ELR (cell line): ENCODE data around the gene CDKN1B.
A peak's percentile ranks its signal among the peaks of the same experiment; 100 is the strongest.

ENCODE experiments used
- DNase-seq: peaks from one replicate; pipeline ENCODE4 v3.0.0-alpha.2; 2015; ENCODE audit warnings: low read depth

Gene CDKN1B

DNA sequence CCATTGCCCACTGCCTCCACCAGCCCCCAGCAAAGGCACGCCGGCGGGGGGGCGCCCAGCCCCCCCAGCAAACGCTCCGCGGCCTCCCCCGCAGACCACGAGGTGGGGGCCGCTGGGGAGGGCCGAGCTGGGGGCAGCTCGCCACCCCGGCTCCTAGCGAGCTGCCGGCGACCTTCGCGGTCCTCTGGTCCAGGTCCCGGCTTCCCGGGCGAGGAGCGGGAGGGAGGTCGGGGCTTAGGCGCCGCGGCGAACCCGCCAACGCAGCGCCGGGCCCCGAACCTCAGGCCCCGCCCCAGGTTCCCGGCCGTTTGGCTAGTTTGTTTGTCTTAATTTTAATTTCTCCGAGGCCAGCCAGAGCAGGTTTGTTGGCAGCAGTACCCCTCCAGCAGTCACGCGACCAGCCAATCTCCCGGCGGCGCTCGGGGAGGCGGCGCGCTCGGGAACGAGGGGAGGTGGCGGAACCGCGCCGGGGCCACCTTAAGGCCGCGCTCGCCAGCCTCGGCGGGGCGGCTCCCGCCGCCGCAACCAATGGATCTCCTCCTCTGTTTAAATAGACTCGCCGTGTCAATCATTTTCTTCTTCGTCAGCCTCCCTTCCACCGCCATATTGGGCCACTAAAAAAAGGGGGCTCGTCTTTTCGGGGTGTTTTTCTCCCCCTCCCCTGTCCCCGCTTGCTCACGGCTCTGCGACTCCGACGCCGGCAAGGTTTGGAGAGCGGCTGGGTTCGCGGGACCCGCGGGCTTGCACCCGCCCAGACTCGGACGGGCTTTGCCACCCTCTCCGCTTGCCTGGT lies at the start of gene CDKN1B:
Gene CDKN1B, plus strand, starts transcription at position 576 of the 793 bp plus-strand sequence. CDS start 472 bp downstream, outside the sequence.
- peak; percentile 92 for DNase-seq

DNA sequence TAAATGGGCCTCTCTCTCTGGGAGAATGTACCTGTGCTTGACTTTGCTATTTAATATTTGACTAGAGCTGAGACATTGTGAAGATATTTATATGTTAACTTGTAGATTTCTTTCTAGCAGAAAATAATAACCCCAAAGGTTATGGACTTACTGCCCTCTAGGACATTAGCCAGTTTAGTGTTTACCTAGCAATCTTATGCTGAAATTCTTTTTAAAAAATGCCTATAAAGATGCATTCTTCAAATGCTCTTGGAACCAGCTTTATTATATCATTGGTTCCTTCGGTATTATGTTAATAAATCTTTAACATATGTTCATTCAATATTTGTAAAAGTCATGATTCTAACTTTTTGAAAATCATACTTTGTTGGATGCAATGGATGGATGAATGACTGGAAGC lies 49.2 kb upstream of the CDKN1B start:
- DNase-seq, result no peak

DNA sequence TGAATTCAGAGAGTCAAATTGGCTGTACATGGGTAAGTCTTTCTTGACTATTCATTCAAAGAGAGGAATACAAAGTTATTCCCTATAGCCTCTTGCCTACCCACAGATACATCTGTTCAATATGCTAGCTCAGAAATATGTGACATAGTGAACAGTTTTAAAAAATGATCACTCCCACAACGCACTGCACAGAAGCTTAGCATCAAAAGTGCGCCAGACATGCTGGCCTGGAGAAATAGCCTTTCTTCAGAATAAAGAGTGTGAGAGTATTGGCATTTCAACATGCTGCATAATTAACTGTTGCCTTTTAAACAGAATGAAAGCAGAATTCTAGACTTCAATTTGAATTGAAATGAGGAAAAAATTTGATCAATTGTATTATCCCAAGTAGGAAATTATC lies 48.1 kb upstream of the CDKN1B start:
- DNase-seq, result no peak

DNA sequence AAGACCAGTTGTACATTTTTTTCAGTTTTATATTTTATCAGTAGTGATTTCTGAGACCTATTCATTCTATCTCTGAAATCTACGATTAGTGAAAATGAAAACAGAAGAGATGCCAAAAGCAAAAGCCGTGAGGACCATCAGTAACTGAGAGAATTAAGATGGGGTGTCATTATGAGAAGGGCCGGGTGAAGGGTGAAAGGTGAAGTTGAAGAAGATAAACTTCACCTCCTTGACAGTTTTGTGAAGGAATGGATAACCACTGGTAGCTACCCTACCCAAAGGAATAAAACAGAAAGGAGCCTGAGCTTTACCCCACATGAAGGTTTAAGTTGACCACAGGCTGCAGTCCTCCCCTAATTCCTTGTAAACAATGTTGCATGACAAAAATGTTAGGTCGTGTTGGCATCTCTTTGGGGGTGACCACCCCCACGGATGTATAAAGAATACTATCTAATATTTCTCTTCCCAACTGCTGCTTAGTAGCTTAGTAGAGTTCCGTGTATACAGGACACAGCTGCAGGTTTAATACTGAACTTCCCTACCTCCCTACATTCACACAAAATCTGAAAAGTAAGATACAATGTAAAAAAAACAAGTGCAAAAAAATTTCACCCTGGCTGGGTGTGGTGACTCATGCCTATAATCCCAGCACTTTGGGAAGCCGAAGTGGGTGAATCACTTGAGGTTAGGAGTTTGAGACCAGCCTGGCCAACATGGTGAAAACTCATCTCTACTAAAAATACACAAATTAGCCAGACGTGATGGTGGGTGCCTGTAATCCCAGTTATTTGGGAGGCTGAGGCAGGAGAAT lies 45.1 kb upstream of the CDKN1B start:
- peak; percentile 84 for DNase-seq

DNA sequence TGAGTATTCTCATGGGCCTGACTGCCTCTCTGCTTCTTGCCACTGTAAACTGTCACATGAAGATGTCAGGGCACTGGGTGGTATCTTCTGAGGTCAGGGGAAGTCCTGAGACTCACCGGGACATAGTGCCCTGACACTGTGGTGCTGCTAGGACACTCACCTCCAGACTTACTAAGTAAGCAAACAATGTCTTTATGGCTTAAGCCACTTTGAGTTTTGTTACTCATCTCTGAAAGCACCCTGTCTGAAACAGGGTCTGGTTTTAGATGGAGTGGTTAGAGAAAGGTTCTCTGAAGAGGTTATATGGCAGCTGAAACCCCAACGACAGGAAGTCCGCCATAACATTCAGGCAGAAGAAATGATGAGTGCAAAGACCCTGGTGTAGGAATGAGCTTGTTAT lies 43.9 kb upstream of the CDKN1B start:
- DNase-seq, result peak; percentile 14

DNA sequence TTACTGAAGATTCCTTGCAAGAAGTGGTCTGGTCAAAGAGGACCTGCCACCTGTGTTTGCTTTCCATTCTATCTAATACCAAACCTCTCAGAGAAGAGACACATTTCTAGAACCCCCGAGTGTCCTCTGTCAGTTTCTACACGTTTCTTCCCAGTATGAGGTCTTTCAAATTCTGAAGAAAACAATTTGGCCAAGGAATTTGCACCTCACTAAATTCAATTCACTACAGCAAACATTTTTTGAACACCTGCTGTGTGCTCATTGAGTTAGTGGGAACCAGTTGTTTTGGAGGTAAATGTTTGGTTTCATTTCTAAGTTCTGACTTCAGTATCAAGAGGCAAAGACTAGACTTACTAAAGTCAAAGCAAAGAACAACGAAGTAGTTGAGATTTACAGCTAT lies 40.6 kb upstream of the CDKN1B start:
- DNase-seq, result no peak

DNA sequence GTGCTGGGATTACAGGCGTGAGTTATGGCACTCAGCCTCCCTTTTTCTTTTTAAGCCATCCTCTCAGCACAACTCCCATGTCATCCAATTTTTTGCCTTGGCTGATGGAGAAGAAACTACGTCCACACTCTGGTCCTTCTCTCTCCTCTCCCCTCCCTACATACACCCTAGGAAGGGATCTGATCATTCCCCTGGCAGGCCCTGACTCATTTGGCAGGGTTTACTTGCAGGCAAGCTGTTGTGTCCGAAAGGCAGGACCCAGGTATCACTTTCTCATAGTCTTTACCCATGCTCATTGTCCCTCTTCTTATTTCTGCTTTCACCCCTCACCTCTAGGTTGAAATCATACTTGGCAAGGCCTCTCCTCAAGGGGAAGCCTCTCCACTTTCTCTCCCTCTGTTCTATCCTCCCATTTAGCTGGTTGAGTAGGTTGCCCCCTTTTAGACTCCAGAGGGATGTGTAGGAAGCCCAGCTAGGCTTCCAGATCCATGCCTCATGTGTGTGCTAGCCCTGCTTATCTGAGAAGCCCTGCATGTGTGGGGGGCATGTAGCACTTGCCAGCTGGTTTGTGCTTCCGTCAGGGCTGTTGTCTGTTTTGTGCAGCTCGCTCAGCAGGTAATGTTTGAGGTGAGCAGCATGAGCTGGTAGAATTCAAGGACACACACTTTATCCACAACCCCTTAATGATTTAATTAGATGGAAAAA lies 36.0 kb upstream of the CDKN1B start:
- DNase-seq, result no peak

DNA sequence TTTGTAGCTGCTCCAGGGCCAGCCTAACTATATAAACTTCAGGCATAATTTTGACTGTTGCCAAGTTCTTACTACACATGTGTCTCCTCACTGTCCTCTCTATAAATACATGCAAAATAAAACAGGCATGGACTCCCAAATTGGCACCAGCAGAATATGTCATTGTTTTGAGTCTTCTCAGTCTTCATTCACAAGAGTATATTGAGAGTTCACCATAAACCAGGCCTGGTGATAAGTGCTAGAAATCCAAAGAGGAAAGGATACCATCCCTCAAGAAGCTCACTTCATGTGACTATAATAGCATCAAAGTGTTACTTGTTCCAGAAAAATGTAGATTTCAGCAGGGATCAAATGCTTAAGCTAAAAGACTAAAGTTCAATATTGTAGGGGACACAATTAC lies 34.9 kb upstream of the CDKN1B start:
- DNase-seq, result no peak

DNA sequence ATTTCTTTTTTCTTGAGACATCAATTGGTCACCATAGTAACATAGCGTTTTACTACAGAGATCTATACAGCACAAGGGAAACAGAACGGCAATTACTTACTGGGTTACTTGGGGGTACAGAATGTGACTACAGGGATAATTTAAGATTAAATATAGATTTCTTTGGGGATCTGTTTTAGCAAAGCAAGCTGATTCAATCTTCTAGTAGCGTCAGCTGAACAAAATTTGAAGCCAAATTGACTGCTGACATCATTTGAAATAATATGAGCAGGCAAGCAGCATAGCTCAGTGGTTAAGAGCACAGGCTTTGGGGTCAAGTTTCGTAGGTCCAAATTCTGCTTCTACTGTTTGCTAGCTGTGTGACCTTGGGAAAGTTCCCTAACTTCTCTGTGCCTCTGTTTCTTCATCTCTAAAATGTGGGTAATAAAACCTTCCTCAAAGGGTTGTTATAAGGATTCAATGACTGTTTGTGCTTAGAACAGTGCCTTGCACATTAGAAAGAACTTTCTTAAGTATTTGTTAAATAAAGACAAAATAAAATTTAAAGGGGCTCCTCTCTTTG lies 34.0 kb upstream of the CDKN1B start:
- no peak for DNase-seq

DNA sequence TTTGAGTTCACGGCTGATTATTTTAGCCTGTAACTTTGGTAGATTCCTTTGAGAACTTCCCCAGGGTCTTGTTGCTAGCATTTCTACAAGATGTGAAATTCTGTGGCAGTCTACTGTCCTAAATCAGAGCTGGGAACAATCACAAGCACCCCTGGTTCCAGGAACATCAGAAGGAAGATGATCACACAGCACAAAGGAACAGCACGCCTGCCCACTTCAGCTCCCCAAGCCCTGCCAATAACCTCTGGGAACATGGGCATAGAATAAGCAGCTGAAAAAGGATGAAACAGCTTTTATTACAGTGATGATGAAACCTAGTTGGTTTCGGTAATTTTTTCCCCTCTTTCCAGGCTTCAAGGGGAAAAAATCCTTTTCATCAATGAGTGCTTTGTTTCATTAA lies 33.4 kb upstream of the CDKN1B start:
- no peak for DNase-seq

DNA sequence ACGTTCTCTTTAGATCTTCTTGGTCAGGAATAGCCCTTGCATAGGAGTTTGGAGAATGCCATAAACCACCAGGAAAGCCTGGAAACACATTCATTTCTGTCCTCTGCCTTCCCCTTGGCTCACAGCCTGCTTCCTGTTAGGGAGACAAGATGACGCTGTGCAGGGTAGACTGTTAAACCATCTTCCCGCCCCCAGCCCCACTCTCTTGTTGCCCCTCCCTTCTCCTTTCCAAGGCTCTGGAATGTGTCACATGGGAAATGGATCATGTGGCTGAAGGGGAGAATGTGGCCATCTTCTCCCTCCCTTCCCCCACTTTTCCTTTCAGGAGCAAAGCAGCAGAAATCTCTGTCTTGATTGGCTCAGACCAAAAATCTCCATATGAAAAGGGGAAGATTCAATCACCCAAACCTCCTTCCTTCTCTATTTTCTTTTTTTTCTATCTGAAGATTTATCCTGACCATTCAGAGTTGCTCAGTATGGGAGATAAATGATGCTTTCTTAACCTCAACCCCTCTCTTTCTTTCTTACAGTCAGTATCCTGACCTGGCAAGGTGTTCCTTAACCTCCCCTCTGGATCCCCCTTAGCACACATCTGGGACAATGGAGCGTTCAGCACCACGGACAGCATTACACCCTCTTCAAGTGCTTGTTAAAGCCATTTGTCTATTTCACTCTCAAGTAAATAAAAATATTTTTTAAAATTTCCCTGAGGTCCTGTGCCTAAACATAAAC lies 32.6 kb upstream of the CDKN1B start:
- DNase-seq, result peak; percentile 55

DNA sequence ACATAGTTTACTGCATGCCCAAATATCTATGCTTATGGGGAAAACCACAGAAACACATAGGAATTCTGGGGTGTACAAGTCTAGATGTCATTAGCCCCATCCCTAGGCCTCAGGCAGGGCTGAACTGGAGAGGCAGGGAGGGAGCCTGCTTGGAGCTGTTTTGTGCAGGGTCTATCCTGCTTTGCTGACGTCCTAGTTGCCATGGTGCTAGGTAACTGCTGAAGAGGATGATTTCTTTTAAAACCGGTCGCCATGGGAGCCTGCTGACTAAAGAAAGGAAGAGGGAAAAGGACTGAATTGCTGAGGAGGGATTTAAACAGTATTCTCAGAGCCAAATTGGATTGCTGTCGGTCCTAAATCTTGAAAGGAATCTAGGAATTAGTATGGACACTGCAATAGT lies 31.9 kb upstream of the CDKN1B start:
- DNase-seq, result no peak

DNA sequence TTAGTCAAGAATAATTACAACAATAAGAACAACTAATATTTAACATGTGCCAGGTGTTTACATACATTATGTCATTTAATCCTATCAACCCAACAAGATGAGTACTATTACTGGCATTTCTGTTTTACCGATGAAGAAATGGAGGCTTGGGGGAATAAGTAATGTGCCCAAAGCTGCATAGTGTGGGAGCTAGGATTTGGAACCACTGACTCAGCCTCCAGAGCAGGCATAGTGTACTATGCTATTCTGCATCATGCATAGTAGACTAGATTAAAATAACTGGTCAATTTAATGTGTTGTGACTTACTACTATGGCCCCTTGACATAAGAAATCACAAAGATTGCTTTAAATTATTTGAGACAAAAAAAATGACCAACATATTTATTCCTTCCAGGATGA lies 30.7 kb upstream of the CDKN1B start:
- no peak for DNase-seq

DNA sequence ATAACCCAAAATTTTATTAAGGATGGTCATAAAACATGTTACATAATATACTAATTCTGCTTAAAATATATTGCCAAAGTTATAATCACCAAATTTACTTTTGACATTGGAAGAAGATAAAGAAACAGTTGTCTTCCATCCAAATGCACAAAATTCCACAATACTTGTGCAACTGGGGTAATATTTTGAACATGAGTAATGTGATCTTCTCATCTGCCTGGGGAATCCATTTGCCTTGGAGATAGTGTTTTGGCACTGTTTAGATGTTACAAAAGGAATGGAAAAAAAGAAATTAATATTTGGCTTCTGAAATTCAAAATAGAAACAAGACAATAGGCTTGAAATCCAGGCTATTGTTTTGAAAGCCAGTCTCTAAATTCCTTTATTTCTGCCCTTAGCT lies 30.2 kb upstream of the CDKN1B start:
- DNase-seq, result peak; percentile 26

DNA sequence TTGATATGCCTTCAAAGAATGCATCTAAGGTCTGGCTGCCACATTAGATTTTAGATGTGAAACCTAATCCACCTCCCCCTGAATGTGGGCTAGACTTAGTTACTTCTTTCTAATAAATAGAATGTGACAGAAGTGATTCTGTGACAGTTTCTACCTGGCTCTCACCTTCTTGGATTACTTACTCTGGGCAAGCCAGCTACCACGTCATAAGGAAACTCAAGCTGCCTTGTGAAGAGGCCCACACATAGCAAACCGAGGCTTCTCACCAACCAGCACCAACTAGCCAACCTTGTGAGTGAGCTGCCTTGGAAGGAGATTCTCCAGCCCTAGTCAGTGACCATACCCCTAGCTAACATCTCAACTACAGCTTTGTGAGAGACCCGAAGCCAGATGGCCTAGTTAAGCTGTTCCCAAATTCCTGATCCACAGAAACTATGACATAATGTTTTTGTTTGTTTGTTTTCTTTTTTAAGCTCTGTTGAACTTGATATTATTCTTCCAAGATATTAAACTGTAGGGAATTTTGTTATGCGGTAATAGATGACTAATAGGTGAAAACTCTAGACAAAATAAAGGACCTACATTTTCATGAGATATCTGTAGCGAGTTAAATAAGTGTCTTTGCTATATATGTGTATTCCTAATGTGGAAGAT lies 27.4 kb upstream of the CDKN1B start:
- peak; percentile 32 for DNase-seq

DNA sequence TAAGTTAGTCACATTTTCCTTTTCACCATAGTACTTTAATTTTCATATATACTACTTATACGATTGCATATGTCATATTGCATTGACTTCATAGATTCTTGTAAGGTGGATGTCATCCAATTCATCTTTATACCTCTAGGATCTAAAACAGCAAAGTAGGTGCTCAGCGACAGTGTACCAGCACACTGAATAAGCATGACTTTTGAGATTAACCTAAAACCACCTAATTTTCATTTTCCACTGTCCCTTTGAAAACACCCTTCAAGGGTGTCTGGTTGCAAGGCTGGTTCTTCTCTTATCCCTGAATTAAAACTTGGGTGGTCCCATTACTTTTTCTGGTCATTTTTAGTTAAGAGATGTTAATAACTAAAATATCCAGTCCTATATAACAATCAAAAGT lies 25.6 kb upstream of the CDKN1B start:
- no peak for DNase-seq

DNA sequence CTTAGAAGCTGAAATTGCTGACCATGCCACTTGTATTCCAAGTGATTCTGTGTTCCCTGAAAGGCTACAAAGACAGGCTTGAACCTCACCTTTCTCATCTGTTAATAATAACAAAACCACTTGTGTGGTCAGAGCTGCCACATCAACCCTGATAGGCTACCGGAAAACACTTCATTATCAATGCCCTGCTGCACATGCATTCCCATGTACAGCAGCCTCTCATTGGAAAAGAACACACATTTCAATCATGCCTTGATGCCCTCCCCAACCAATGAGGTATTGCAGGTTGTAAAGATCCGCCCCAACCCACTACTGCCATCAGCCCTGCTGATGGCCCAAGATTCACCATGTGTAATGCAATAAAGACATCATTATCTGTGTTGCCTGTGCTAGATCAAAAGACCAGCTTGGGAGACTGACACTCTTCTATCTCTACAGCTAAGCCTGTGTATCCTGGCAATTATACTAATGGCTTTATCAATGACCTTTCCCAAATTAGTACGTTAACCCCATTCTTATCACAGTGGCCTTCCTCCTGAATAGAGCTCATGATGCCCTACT lies 24.0 kb upstream of the CDKN1B start:
- DNase-seq, result no peak

DNA sequence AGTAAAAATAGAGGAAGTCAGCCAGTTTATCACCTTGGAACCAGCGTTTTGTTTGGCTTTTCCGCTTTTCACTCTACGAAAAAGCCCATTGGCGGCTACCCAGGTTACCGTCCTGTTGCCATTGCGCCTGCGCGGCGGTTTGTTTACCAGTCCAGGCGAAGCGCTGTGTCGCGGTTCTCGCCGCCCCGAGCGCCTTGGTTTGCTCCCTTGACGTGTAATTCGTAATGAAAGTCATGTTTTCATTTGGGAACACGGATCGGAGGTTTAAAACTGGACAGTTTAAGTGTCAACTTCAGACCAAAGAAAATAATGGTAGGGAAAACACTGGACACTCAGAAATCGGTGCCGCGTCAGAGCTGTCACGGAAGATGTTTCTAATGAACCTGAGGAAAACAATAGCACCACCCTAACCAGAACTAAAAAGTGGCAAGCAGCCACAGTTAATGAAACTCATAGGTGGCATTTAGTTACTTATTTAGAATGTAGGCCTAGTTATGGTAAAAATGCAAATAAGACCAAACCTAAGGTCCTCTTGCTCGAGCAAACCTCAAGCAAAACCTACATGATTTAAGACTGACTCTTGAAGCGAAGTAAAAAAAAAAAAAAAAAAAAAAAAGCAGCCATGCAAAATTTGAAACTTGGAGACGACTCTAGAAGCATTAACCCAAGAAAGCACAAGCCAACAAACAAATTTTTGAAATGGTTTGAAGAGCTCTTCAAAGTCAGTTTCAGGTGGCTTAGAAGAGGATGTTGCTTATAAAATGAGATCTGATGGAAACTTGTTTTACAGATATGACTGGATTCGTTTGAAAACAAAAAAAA lies 20.4 kb upstream of the CDKN1B start:
- peak; percentile 91 for DNase-seq

DNA sequence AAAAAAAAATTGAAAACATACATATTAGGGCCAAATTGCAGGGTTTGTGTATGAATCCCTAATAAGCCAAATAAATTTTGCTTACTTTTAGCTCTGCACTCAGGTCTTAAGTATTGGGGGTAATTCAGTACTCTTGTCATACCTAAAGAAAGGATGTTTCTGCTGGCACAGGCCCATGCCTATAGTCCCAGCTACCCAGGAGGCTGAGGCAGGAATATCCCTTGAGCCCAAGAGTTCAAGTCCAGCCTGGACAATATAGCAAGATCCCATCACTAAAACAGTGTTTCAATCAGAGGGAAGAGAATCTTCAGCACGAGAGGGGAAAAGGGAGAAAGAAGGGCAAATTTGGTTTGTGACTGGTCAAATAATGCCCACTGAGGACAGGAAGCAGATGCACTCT lies 17.8 kb upstream of the CDKN1B start:
- DNase-seq, result no peak

DNA sequence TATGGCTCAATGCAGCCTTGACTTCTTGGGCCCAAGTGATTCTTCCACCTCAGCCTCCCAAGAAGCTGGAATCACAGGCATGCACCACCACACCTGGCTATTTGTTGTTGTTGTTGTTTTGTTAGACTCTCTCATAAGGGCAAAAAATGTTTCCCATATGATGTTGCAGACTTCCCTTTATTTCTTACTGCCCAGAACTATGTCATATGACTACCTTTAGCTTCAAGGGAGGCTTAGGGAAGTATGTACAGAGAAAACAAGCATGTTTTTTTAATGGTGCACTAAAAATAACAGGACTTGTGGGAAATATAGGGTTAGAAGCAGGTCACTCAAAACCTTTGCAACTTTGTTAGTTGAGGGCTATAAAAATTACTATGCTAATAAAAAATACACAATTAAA lies 16.9 kb upstream of the CDKN1B start:
- DNase-seq, result no peak
